SH-SY5Y (cell line): Measurements from ENCODE around the gene PSMA7.

Experiments
- GATA2 ChIP-seq: IDR thresholded peaks from 2 replicates; pipeline ENCODE4 v1.6.1; 2011; ENCODE audit warnings: mild to moderate bottlenecking, low read depth, low read length
- GATA3 ChIP-seq: IDR thresholded peaks from 2 replicates; pipeline ENCODE4 v1.6.1; 2011; ENCODE audit warnings: low read depth, mild to moderate bottlenecking, low read length, moderate library complexity

DNA sequence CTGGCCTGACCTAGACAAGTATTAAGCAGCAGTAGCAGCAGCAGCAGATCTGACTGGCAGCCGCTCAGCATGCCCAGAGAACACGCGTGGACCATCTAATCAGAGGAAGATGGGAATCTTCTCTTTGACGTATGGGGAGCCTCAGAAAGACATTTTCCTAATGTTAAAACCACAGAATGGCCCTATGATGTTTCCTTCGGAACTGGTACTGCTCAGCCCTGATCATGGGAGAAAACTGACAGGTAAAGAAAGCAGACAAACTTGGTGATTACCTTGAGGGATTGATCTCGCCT, 6.2 kb downstream of the PSMA7 start:
- TF ChIP-seq GATA2 = no peak
- no peak for TF ChIP-seq GATA3
